Lower lobe of right lung (tissue), 2 donors: Measurements from ENCODE around the gene MMD. TPM values are rescaled to one million over a fixed set of nuclear protein-coding genes. Genes with fewer than 3 reads are reported as not detected.

Experiments used
- ATAC-seq, 2 donors: fragments of 200-7000 bp; cut with Tn5 transposase; one replicate each; pipeline ENCODE4 v1.9.1; 2020 to 2022; ENCODE audit warnings: mild to moderate bottlenecking in 2 of 2, moderate library complexity in 2 of 2
- DNase-seq: peaks from one replicate; pipeline ENCODE4 v3.0.0-alpha.2; 2020
- H3K27ac ChIP-seq: fragments of 200-600 bp; one replicate; pipeline ENCODE4 v1.8.0; 2022
- H3K27me3 ChIP-seq: fragments of 200-600 bp; one replicate; pipeline ENCODE4 v1.8.0; 2022; ENCODE audit warnings: low read depth
- H3K36me3 ChIP-seq: fragments of 200-600 bp; one replicate; pipeline ENCODE4 v1.8.0; 2022; ENCODE audit warnings: mild to moderate bottlenecking
- H3K4me1 ChIP-seq: fragments of 200-600 bp; one replicate; pipeline ENCODE4 v1.8.0; 2022
- H3K4me3 ChIP-seq: fragments of 200-600 bp; one replicate; pipeline ENCODE4 v1.8.0; 2022; ENCODE audit warnings: mild to moderate bottlenecking
- H3K9me3 ChIP-seq: fragments of 200-600 bp; one replicate; pipeline ENCODE4 v1.8.0; 2022
- intact Hi-C: fragments of 100-400 bp; cut with DNase I; formaldehyde crosslinking; loops from one replicate; pipeline ENCODE4 v1.11.0; 2022
- total RNA-seq: library from RNA; stranded (reverse); fragmentation: NEBNext Ultra II Directional; extraction: Animal tissue kit (Norgen Biotek cat#: 25700); gene quantifications from one replicate; pipeline ENCODE4 v1.2.1, GENCODE V29; 2021
- TF ChIP-seq, protein P1 (sequence below): fragments of 200-600 bp; IDR thresholded peaks from one replicate; pipeline ENCODE4 v1.8.0; 2022; ENCODE audit warnings: antibody characterized with exemption, mild to moderate bottlenecking
- donor health status: DM: no; HTN: yes; CAD: no; lungs with severe emphysema.

Gene MMD
- total RNA-seq, 1 donor from 2014 or later = 23.1 TPM

DNA sequence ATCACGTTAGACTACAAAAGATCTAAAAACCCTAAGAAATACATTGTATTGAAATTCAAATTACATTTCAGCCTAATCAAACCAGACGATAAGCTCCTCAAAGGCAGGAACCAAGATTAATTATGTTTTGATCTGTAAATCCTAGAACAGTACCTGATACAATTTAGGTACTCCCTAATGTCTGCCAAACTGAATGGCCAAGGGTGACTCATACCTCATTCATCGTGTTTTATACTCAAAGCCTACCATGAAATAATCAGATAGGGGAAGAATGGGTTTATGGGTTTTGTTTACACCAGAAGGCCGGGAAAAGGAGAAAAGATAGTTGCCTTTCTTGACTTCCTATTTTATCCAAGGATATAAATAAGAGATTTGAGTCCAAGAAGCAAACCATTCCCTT is 19.3 kb downstream of the MMD start:
- no peak for ATAC-seq
- TF ChIP-seq, protein P1, sequence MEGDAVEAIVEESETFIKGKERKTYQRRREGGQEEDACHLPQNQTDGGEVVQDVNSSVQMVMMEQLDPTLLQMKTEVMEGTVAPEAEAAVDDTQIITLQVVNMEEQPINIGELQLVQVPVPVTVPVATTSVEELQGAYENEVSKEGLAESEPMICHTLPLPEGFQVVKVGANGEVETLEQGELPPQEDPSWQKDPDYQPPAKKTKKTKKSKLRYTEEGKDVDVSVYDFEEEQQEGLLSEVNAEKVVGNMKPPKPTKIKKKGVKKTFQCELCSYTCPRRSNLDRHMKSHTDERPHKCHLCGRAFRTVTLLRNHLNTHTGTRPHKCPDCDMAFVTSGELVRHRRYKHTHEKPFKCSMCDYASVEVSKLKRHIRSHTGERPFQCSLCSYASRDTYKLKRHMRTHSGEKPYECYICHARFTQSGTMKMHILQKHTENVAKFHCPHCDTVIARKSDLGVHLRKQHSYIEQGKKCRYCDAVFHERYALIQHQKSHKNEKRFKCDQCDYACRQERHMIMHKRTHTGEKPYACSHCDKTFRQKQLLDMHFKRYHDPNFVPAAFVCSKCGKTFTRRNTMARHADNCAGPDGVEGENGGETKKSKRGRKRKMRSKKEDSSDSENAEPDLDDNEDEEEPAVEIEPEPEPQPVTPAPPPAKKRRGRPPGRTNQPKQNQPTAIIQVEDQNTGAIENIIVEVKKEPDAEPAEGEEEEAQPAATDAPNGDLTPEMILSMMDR = no peak
- intact Hi-C loops = no loop called here
- no peak for DNase-seq
- Histone ChIP-seq H3K4me1 (no peaks in the 10 kb centered on the region), H3K4me3 (no peak overlapping the region), H3K27ac (no peak overlapping the region), H3K9me3 (no peaks in the 10 kb centered on the region), H3K36me3 (peaks cover 49% of the 10 kb centered on the region), H3K27me3 (no peaks in the 10 kb centered on the region)

DNA sequence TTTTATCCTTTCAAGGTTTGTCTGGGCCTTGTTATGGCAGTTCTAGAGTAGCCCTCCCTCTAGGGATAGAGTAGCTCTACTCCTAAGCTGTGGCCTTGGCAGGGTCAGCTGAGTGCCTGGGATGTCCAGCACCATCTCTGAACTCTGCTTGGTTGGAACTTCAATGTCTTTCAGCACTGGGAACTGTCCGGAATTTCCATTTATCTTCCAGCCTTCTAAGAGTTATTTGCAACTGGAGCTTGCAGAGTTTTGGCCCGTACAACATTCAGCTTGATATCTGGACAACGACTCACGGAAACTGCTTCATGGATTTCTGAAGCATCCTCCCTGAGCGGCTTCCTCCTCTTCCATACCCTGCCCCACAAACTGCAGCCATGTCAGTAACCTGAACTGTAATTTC is 22.9 kb downstream of the MMD start:
- TF ChIP-seq, protein P1 = no peak
- no peaks in the 10 kb centered on the region for H3K27me3 ChIP-seq
- H3K36me3 ChIP-seq = peaks cover 24% of the 10 kb centered on the region
- intact Hi-C loops = no loop called here
- peaks cover 4% of the 10 kb centered on the region for H3K4me1 ChIP-seq
- H3K9me3 ChIP-seq = no peaks in the 10 kb centered on the region
- DNase-seq (no peak), ATAC-seq (no peak)
- H3K4me3 ChIP-seq = no peak overlapping the region
- H3K27ac ChIP-seq = no peak overlapping the region

DNA sequence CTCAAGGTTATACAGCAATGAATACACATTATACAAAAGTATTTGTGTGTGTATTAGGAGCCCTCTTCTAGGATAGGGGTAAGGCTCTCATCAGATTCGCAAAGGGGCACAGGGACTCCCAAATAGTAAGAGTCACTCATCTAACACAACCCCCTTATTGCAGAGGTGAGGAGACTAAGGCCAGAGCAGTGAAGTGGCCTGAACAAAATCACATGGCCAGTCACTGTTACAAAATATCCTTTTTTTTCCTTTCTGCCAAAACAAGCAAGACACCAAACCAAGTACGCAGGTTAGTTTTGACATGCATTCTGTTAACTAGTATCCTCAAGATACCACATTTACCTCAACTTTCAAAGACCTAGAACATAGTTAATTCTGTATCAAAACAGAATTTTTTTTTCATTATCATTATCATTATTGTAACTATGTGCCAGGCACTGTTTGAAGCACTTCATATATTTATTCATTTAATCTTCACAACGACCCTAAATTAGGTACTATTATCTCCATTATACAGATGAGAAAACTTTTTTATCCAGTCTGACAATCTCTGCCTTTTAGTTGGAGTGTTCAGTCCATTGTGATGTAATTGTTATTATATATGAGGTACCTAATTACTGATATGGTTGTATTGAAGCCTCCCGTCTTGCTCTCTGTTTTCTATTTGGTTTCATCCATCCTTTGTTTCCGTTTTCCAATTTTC is 25.7 kb downstream of the MMD start:
- H3K36me3 ChIP-seq = peaks cover 26% of the 10 kb centered on the region
- TF ChIP-seq, protein P1 = no peak
- no peak overlapping the region for H3K27ac ChIP-seq
- H3K4me1 ChIP-seq = peaks cover 4% of the 10 kb centered on the region
- H3K9me3 ChIP-seq = no peaks in the 10 kb centered on the region
- H3K27me3 ChIP-seq = no peaks in the 10 kb centered on the region
- DNase-seq (no peak), ATAC-seq (no peak)
- no peak overlapping the region for H3K4me3 ChIP-seq
- intact Hi-C loops = no loop called here

DNA sequence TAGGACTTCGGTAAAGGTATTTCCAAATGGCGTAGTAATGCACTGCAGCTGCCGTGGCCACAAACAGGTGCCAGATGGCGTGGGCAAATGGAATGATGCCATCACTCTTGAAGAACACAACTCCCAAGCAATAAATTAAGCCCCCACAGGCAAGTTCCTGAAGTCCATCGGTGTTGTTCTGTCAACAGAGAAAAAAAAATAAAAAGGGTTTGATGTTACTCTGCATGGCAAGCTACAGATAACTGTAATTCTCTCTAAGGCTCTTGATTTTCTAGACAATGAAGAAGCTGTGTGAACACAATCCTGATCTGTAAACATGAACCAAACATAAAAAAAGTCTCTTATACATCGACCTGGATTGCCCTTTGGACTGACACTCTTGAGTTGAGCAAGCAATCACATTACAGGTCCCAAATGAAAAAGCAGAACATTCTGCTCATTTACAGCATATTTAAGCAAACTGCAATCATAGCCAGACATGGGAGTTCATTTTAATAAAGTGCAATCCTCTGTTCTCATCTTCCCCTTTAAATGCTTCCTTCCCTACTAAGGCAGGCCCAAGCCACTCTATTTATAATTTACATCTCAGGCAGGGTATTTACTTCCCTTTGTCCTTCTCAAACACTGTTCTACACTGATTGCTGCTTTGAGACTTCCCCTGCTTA is 27.1 kb downstream of the MMD start:
- DNase-seq = no peak
- ATAC-seq = peak; percentile 68 to 85
- H3K4me3 ChIP-seq = no peak overlapping the region
- peaks cover 4% of the 10 kb centered on the region for H3K4me1 ChIP-seq
- no peaks in the 10 kb centered on the region for H3K27me3 ChIP-seq
- no peaks in the 10 kb centered on the region for H3K9me3 ChIP-seq
- peaks cover 20% of the 10 kb centered on the region for H3K36me3 ChIP-seq
- TF ChIP-seq, protein P1 = no peak
- intact Hi-C loops = no loop called here
- no peak overlapping the region for H3K27ac ChIP-seq

DNA sequence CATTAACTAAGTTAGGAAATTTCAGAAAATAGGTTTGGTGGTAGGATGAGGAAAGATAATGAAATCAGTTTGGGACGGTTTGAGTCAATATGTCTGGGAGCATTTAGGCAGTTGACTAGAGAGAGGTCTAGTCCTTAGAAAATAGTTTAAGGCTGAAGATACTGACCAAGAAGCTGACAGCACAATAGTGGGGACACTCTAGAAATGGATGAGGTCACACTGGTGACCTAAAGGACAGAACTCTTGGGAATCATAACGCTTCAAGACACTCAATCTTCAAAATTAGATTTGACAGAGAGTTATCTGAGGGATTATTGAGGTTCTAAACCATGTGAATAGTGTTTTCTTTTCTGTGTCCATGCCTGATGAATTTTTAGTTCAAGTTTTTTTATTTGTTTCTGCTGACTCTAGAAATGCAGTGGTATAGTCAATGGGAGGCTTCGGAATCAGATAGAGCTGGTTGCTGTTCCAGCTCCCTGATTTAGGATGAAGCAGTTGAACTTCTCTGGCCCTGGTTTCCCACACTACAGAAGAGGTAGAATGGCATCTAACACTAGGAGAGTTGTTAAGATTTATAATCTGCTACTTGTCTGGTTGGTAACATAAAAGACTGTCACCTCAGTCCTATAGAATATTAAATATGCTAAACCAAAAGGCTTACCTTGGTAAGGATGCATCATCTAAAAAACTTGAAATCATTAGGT is 29.7 kb downstream of the MMD start:
- H3K9me3 ChIP-seq = no peaks in the 10 kb centered on the region
- H3K4me1 ChIP-seq = peaks cover 4% of the 10 kb centered on the region
- no peaks in the 10 kb centered on the region for H3K27me3 ChIP-seq
- peaks cover 20% of the 10 kb centered on the region for H3K36me3 ChIP-seq
- TF ChIP-seq, protein P1 = no peak
- ATAC-seq = no peak
- DNase-seq = no peak
- H3K4me3 ChIP-seq = no peak overlapping the region
- H3K27ac ChIP-seq = no peak overlapping the region
- intact Hi-C loops = no loop called here
